H9 (cell line): Measurements from ENCODE around the gene CHID1. TPM values are rescaled to one million over a fixed set of nuclear protein-coding genes. Genes with fewer than 3 reads are reported as not detected.
A peak's percentile ranks its signal among the peaks of the same experiment; 100 is the strongest.

Experiments used
- DNase-seq: peaks from one replicate; pipeline ENCODE4 v3.0.0-alpha.2; 2017
- H2AFZ ChIP-seq: one replicate; pipeline ENCODE4 v1.6.1; 2013; ENCODE audit warnings: mild to moderate bottlenecking, low read length, control low read depth, moderate library complexity
- H2AK5ac ChIP-seq: 2 replicates; pipeline ENCODE4 v1.6.1; 2013; ENCODE audit warnings: low read length, control low read depth, mixed read lengths; ENCODE audit not compliant: insufficient read length
- H2BK120ac ChIP-seq: one replicate; pipeline ENCODE4 v1.6.1; 2013; ENCODE audit warnings: low read depth, mild to moderate bottlenecking, low read length, control low read depth, inconsistent platforms; ENCODE audit not compliant: poor library complexity, severe bottlenecking
- H2BK12ac ChIP-seq: 2 replicates; pipeline ENCODE4 v1.6.1; 2013; ENCODE audit warnings: low read length, control low read depth, mixed read lengths, low read depth; ENCODE audit not compliant: insufficient read length
- H2BK15ac ChIP-seq: 2 replicates; pipeline ENCODE4 v1.6.1; 2013; ENCODE audit warnings: low read depth, low read length, control low read depth
- H2BK20ac ChIP-seq: one replicate; pipeline ENCODE4 v1.6.1; 2013; ENCODE audit warnings: low read depth, mild to moderate bottlenecking, low read length, control low read depth, inconsistent platforms; ENCODE audit not compliant: poor library complexity, severe bottlenecking
- H2BK5ac ChIP-seq: 2 replicates; pipeline ENCODE4 v1.6.1; 2013; ENCODE audit warnings: low read length, control low read depth, mixed read lengths; ENCODE audit not compliant: insufficient read length
- H3K14ac ChIP-seq: 2 replicates; pipeline ENCODE4 v1.6.1; 2013; ENCODE audit warnings: low read length, control low read depth; ENCODE audit not compliant: insufficient read depth
- H3K18ac ChIP-seq: 2 replicates; pipeline ENCODE4 v1.6.1; 2013; ENCODE audit warnings: low read depth, mild to moderate bottlenecking, mixed read lengths, low read length, control low read depth; ENCODE audit not compliant: insufficient read length
- H3K23ac ChIP-seq: 2 replicates; pipeline ENCODE4 v1.6.1; 2013; ENCODE audit warnings: low read length, control low read depth, mixed read lengths, low read depth; ENCODE audit not compliant: insufficient read length
- H3K23me2 ChIP-seq: 2 replicates; pipeline ENCODE4 v1.6.1; 2013; ENCODE audit warnings: low read depth, mild to moderate bottlenecking, mixed read lengths, low read length, control low read depth; ENCODE audit not compliant: insufficient read length, poor library complexity, severe bottlenecking
- H3K27ac ChIP-seq: 2 replicates; pipeline ENCODE4 v1.5.1; 2013; ENCODE audit warnings: low read length, control low read depth, mixed read lengths, low read depth; ENCODE audit not compliant: insufficient read length
- H3K27me3 ChIP-seq: 2 replicates; pipeline ENCODE4 v1.6.1; 2013; ENCODE audit warnings: low read length, control low read depth, inconsistent platforms; ENCODE audit not compliant: insufficient read depth
- H3K4ac ChIP-seq: 2 replicates; pipeline ENCODE4 v1.6.1; 2013; ENCODE audit warnings: low read depth, mild to moderate bottlenecking, control low read depth, inconsistent platforms, low read length, moderate library complexity
- H3K4me1 ChIP-seq: 2 replicates; pipeline ENCODE4 v1.6.1; 2013; ENCODE audit warnings: low read length, control low read depth, inconsistent platforms; ENCODE audit not compliant: insufficient read depth
- H3K4me2 ChIP-seq: 2 replicates; pipeline ENCODE4 v1.6.1; 2013; ENCODE audit warnings: low read length, control low read depth, mixed read lengths; ENCODE audit not compliant: insufficient read length, insufficient read depth
- H3K56ac ChIP-seq: 2 replicates; pipeline ENCODE4 v1.6.1; 2013; ENCODE audit warnings: low read depth, mild to moderate bottlenecking, mixed read lengths, low read length, control low read depth; ENCODE audit not compliant: insufficient read length
- H3K79me1 ChIP-seq: 2 replicates; pipeline ENCODE4 v1.6.1; 2013; ENCODE audit warnings: low read depth, mild to moderate bottlenecking, moderate library complexity, low read length, control low read depth, inconsistent platforms; ENCODE audit not compliant: insufficient read depth, poor library complexity, severe bottlenecking
- H3K79me2 ChIP-seq: 2 replicates; pipeline ENCODE4 v1.6.1; 2013; ENCODE audit warnings: low read length, control low read depth, inconsistent platforms; ENCODE audit not compliant: insufficient read depth
- H3K9ac ChIP-seq: 2 replicates; pipeline ENCODE4 v1.6.1; 2013; ENCODE audit warnings: low read length, control low read depth, mixed read lengths; ENCODE audit not compliant: insufficient read length; ENCODE audit errors: extremely low read depth
- H3K9me3 ChIP-seq: one replicate; pipeline ENCODE4 v1.6.1; 2013; ENCODE audit warnings: low read depth, low read length, inconsistent platforms; ENCODE audit not compliant: control insufficient read depth
- H3T11ph ChIP-seq: one replicate; pipeline ENCODE4 v1.6.1; 2013; ENCODE audit warnings: mild to moderate bottlenecking, low read length, control low read depth, inconsistent platforms
- H4K20me1 ChIP-seq: one replicate; pipeline ENCODE4 v1.6.1; 2013; ENCODE audit not compliant: control insufficient read depth, insufficient read length, insufficient read depth
- H4K5ac ChIP-seq: 2 replicates; pipeline ENCODE4 v1.6.1; 2013; ENCODE audit warnings: low read depth, mild to moderate bottlenecking, mixed read lengths, low read length, control low read depth; ENCODE audit not compliant: insufficient read length
- H4K8ac ChIP-seq: replicated peaks from 2 replicates; pipeline ENCODE4 v1.6.1; 2013; ENCODE audit warnings: low read length, control low read depth, mixed read lengths, low read depth; ENCODE audit not compliant: insufficient read length
- H4K91ac ChIP-seq: 2 replicates; pipeline ENCODE4 v1.6.1; 2013; ENCODE audit warnings: low read depth, mild to moderate bottlenecking, moderate library complexity, mixed read lengths, low read length, control low read depth; ENCODE audit not compliant: insufficient read length
- H3K27ac Mint-ChIP-seq, 3 experiments: 2 replicates in 2 of 3; 3 replicates in 1 of 3; pipeline ENCODE4 v1.8.0; 2020 to 2021; ENCODE audit warnings: mixed read lengths in 3 of 3, mild to moderate bottlenecking in 1 of 3, moderate library complexity in 1 of 3
- H3K27me3 Mint-ChIP-seq: 2 replicates; pipeline ENCODE4 v1.8.0; 2021; ENCODE audit warnings: low read depth, mild to moderate bottlenecking, moderate library complexity, mixed read lengths
- H3K36me3 Mint-ChIP-seq, 3 experiments: 2 replicates in 2 of 3; 3 replicates in 1 of 3; pipeline ENCODE4 v1.8.0; 2020 to 2021; ENCODE audit warnings: low read depth in 3 of 3, mixed read lengths in 3 of 3; ENCODE audit not compliant: insufficient read depth in 1 of 3
- H3K4me1 Mint-ChIP-seq, 2 experiments: 2 replicates each; pipeline ENCODE4 v1.8.0; 2020; ENCODE audit warnings: mixed read lengths in 2 of 2
- H3K4me3 Mint-ChIP-seq, 2 experiments: 2 replicates in 1 of 2; 3 replicates in 1 of 2; pipeline ENCODE4 v1.8.0; 2020 to 2021; ENCODE audit warnings: mild to moderate bottlenecking in 2 of 2, mixed read lengths in 2 of 2, moderate library complexity in 1 of 2
- H3K9me3 Mint-ChIP-seq, 2 experiments: 2 replicates in 1 of 2; 3 replicates in 1 of 2; pipeline ENCODE4 v1.8.0; 2020; ENCODE audit warnings: mild to moderate bottlenecking in 2 of 2, mixed read lengths in 2 of 2, moderate library complexity in 1 of 2
- CTCF ChIP-seq: fragments of 200-600 bp; sonication (generic); conservative IDR thresholded peaks from 3 replicates; pipeline ENCODE4 v1.8.0; 2021; ENCODE audit warnings: antibody characterized with exemption, mild to moderate bottlenecking
- WGBS: extraction: QIAGEN DNeasy Blood & Tissue Kit; methylation state at CpG from one replicate; pipeline ENCODE4 v1.1.7; 2013; ENCODE audit warnings: missing lambda C conversion rate, low lambda C conversion rate, mixed read lengths; ENCODE audit not compliant: insufficient read length; ENCODE audit errors: extremely low coverage; 5-methylcytosine and 5-hydroxymethylcytosine counted together
- total RNA-seq: library from RNA; stranded (reverse); gene quantifications from 2 replicates; pipeline ENCODE4 v1.2.1, GENCODE V29; 2021

CHID1 gene
- total RNA-seq, 1 experiment from 2014 or later: 89.4 TPM

- Histone ChIP-seq H3K14ac (no peak overlapping the region), H3K4me2 (no peak overlapping the region), H2BK12ac (no peak overlapping the region), H3K79me2 (no peaks in the 10 kb centered on the region), H3K23ac (no peak overlapping the region), H4K8ac (no peak overlapping the region), H4K5ac (no peak overlapping the region), H3K79me1 (no peaks in the 10 kb centered on the region), H3K4me1 (no peaks in the 10 kb centered on the region; the same call in 1 of the 2 replicates), H3K4ac (no peak overlapping the region), H2BK20ac (no peak overlapping the region), H3K27ac (no peak overlapping the region), H2BK5ac (no peak overlapping the region), H3K18ac (no peak overlapping the region), H2AFZ (no peak overlapping the region), H2BK120ac (no peak overlapping the region), H3T11ph (no peak overlapping the region), H2BK15ac (no peak overlapping the region), H3K9ac (no peak overlapping the region), H3K9me3 (no peaks in the 10 kb centered on the region), H3K27me3 (no peaks in the 10 kb centered on the region), H4K20me1 (no peaks in the 10 kb centered on the region), H3K23me2 (no peaks in the 10 kb centered on the region), H4K91ac (no peak overlapping the region), H3K56ac (no peak overlapping the region), H2AK5ac (no peak overlapping the region)
- Mint-ChIP-seq H3K27me3 (peaks cover 21% of the 10 kb centered on the region), H3K27ac (no peak overlapping the region), H3K4me1 (peaks cover 22 to 64% of the 10 kb centered on the region in 2 experiments), H3K4me3 (peak overlapping the region in 1 of 2 experiments; percentile 29; a peak in 1 of 5 replicates), H3K9me3 (no peaks in the 10 kb centered on the region), H3K36me3 (peaks cover 1 to 17% (median 5%) of the 10 kb centered on the region in 3 experiments; a peak in 4 of 7 replicates)
- no peak for DNase-seq
- no peak for TF ChIP-seq CTCF
- no CpG with 5 or more reads among the region's 14 CpGs for WGBS
Measured at GRCh38 chr11:861105-861479, 49.5 kb downstream of the CHID1 start.
